ENCODE data around the gene CYP26A1. TPM values are rescaled to one million over a fixed set of nuclear protein-coding genes. Genes with fewer than 3 reads are reported as not detected.

CYP26A1 gene
- polyA plus RNA-seq, 1 donor, result not detected

- no peak for DNase-seq
These were observed 51.1 kb downstream of the CYP26A1 start for GRCh38 chr10:93124580-93125318.

GRCh38 chr10:93125966-93126365 lies 52.3 kb downstream of the CYP26A1 start:
- DNase-seq, result no peak

GRCh38 chr10:93126483-93127052 lies 52.9 kb downstream of the CYP26A1 start:
- no peak for DNase-seq

Other genes starting within 250 kb of the CYP26A1 start
- gene EXOC6, start 225.4 kb upstream of the CYP26A1 start, polyA plus RNA-seq (ENCODE audit: insufficient read length), result 35.2 TPM
- not detected for gene CYP26C1, start 13.1 kb upstream of the CYP26A1 start, polyA plus RNA-seq (ENCODE audit: insufficient read length)

Data from hindlimb muscle (tissue), 1 donor.